ENCODE measurements around the gene CDHR3.
"Not testable (repeated sequence)": the region's sequence is repeated elsewhere in the genome, so short reads cannot be mapped to it uniquely, and the experiment has no call there.

DNA sequence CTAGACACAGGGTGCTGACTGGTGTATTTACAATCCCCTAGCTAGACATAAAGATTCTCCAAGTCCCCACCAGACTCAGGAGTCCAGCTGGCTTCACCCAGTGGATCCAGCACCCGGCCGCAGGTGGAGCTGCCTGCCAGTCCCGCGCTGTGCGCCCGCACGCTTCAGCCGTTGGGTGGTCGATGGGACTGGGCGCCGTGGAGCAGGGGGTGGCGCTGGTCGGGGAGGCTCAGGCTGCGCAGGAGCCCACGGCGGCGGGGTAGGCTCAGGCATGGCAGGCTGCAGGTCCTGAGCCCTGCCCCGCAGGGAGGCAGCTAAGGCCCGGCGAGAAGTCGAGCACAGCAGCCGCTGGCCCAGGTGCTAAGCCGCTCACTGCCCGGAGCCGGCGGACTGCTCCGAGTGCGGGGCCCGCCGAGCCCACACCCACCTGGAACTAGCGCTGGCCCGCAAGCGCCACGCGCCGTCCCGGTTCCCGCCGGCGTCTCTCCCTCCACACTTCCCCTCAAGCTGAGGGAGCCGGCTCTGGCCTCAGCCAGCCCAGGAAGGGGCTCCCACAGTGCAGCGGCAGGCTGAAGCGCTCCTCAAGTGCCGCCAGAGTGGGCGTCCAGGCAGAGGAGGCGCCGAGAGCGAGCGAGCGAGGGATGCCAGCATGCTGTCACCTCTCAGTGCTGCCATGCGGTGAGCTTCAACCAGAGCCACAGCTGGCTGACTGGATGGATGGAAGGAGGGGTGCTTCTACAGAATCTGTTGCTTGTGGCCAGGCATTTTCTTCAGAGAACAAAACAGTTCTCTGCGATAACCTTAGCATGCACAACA is 7.2 kb upstream of the CDHR3 start:
- TF ChIP-seq, protein P1, sequence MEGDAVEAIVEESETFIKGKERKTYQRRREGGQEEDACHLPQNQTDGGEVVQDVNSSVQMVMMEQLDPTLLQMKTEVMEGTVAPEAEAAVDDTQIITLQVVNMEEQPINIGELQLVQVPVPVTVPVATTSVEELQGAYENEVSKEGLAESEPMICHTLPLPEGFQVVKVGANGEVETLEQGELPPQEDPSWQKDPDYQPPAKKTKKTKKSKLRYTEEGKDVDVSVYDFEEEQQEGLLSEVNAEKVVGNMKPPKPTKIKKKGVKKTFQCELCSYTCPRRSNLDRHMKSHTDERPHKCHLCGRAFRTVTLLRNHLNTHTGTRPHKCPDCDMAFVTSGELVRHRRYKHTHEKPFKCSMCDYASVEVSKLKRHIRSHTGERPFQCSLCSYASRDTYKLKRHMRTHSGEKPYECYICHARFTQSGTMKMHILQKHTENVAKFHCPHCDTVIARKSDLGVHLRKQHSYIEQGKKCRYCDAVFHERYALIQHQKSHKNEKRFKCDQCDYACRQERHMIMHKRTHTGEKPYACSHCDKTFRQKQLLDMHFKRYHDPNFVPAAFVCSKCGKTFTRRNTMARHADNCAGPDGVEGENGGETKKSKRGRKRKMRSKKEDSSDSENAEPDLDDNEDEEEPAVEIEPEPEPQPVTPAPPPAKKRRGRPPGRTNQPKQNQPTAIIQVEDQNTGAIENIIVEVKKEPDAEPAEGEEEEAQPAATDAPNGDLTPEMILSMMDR (IDR thresholded peaks at IDR 0.05), result not testable (repeated sequence)
- TF ChIP-seq POLR2AphosphoS5, TCF7L2 (IDR thresholded peaks at IDR 0.05; ENCODE audit: low read depth, low read length): not testable (repeated sequence)
- TF ChIP-seq, protein P2, sequence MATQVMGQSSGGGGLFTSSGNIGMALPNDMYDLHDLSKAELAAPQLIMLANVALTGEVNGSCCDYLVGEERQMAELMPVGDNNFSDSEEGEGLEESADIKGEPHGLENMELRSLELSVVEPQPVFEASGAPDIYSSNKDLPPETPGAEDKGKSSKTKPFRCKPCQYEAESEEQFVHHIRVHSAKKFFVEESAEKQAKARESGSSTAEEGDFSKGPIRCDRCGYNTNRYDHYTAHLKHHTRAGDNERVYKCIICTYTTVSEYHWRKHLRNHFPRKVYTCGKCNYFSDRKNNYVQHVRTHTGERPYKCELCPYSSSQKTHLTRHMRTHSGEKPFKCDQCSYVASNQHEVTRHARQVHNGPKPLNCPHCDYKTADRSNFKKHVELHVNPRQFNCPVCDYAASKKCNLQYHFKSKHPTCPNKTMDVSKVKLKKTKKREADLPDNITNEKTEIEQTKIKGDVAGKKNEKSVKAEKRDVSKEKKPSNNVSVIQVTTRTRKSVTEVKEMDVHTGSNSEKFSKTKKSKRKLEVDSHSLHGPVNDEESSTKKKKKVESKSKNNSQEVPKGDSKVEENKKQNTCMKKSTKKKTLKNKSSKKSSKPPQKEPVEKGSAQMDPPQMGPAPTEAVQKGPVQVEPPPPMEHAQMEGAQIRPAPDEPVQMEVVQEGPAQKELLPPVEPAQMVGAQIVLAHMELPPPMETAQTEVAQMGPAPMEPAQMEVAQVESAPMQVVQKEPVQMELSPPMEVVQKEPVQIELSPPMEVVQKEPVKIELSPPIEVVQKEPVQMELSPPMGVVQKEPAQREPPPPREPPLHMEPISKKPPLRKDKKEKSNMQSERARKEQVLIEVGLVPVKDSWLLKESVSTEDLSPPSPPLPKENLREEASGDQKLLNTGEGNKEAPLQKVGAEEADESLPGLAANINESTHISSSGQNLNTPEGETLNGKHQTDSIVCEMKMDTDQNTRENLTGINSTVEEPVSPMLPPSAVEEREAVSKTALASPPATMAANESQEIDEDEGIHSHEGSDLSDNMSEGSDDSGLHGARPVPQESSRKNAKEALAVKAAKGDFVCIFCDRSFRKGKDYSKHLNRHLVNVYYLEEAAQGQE (IDR thresholded peaks at IDR 0.05; ENCODE audit: insufficient read depth in 1 of 2, low read depth in 2 of 2, low read length in 1 of 2), result not testable (repeated sequence)

All from Panc1 (cell line).